HepG2 (cell line): ENCODE data around the gene TGM5. TPM values are rescaled to one million over a fixed set of nuclear protein-coding genes. Genes with fewer than 3 reads are reported as not detected.

ENCODE experiments used
- ARID3A ChIP-seq: IDR thresholded peaks from 2 replicates; pipeline ENCODE4 v1.6.1; 2012; ENCODE audit warnings: low read depth, low read length, improper control_type of control experiment
- ARID5B ChIP-seq: IDR thresholded peaks from 2 replicates; pipeline ENCODE4 v1.4.0; 2020; ENCODE audit warnings: mild to moderate bottlenecking, missing genetic modification reagents
- BRCA1 ChIP-seq: sonication (generic); formaldehyde crosslinking; IDR thresholded peaks from 2 replicates; pipeline ENCODE4 v1.4.0; 2020; ENCODE audit warnings: missing genetic modification reagents
- CTCF ChIP-seq: sonication (generic); formaldehyde crosslinking; IDR thresholded peaks from 2 replicates; pipeline ENCODE4 v1.5.0; 2020; ENCODE audit warnings: mild to moderate bottlenecking, missing genetic modification reagents, moderate library complexity
- NR2F1 ChIP-seq, 2 experiments: fragments of 450-650 bp in 1 of 2; formaldehyde crosslinking in 1 of 2; IDR thresholded peaks; 2 replicates each; pipeline versions ENCODE4 v1.5.0 to v1.6.1; 2016 to 2020; ENCODE audit warnings: mild to moderate bottlenecking in 1 of 2, missing compliant biosample characterization in 1 of 2, missing genetic modification reagents in 1 of 2, moderate library complexity in 1 of 2
- TBX2 ChIP-seq: sonication (generic); formaldehyde crosslinking; IDR thresholded peaks from 2 replicates; pipeline ENCODE4 v1.5.0; 2020; ENCODE audit warnings: missing genetic modification reagents, mild to moderate bottlenecking, borderline replicate concordance
- ZNF576 ChIP-seq: sonication (generic); formaldehyde crosslinking; IDR thresholded peaks from 2 replicates; pipeline ENCODE4 v1.4.0; 2020; ENCODE audit warnings: mild to moderate bottlenecking, missing genetic modification reagents
- ZSCAN9 ChIP-seq: IDR thresholded peaks from 2 replicates; pipeline ENCODE4 v1.6.1; 2016; ENCODE audit warnings: borderline replicate concordance
- polyA plus RNA-seq, 8 experiments: library from polyadenylated mRNA; depleted of rRNA in 3 of 8; stranded (reverse) in 7 of 8; unstranded in 1 of 8; fragments of >200 nt; fragmentation: Illumina TruSeq in 4 of 8; extraction: Trizol in 4 of 8; gene quantifications; 2 replicates each; pipeline versions ENCODE4 v1.2.1 to v1.2.3, GENCODE V29; 2011 to 2016; ENCODE audit warnings: low read depth in 4 of 8, missing spikeins in 1 of 8, mixed read lengths in 1 of 8; ENCODE audit not compliant: insufficient read depth in 1 of 8
- total RNA-seq, 5 experiments: library from RNA; depleted of rRNA; stranded (reverse); fragments of >200 nt; fragmentation: Illumina TruSeq; extraction: Trizol; gene quantifications; 2 replicates each; pipeline ENCODE4 v1.2.3, GENCODE V29; 2016; ENCODE audit warnings: low read depth in 1 of 5

TGM5 gene
- total and polyA plus RNA-seq, 2 of the 13 experiments (the other 11 are each of a cell fraction or from before 2014, with no cell fraction given) = 0.18 to 0.65 TPM

GRCh38 chr15:43285609-43286037 is 18.9 kb upstream of the TGM5 start (continued):
- TF ChIP-seq ARID5B (CRISPR knock-in tag) = 0 out of 2 replicates have a peak, but pooled peaks have one; percentile 12
- TF ChIP-seq CTCF (CRISPR knock-in tag) = peak; percentile 89
- TF ChIP-seq TBX2 (CRISPR knock-in tag) = 0 out of 2 replicates have a peak, but pooled peaks have one; percentile 19
- TF ChIP-seq NR2F1 (CRISPR knock-in tag; IDR thresholded peaks at IDR 0.05) = no peak
- TF ChIP-seq ZSCAN9 = 0 out of 2 replicates have a peak, but pooled peaks have one; percentile 23
- TF ChIP-seq BRCA1 (CRISPR knock-in tag) = no peak
- no peak for TF ChIP-seq ZNF576 (CRISPR knock-in tag)
- peak; percentile 50; the same call in 1 of the 2 replicates for TF ChIP-seq ARID3A
